Tibial nerve (tissue), 4 donors: ENCODE results near the gene SCIN.
"Not testable (repeated sequence)": the region's sequence is repeated elsewhere in the genome, so short reads cannot be mapped to it uniquely, and the experiment has no call there.

Experiments used
- EP300 ChIP-seq, 2 donors: sonication (generic); formaldehyde crosslinking; IDR thresholded peaks; one replicate each; pipeline ENCODE4 v1.6.1; 2017; ENCODE audit warnings: antibody characterized with exemption in 2 of 2, mild to moderate bottlenecking in 1 of 2
- POLR2A ChIP-seq, 2 donors: fragments of 450-650 bp; IDR thresholded peaks; one replicate each; pipeline ENCODE4 v1.6.1; 2017; ENCODE audit warnings: antibody characterized with exemption in 2 of 2, mild to moderate bottlenecking in 2 of 2, moderate library complexity in 2 of 2
- TF ChIP-seq, protein P1 (sequence below), 5 experiments: fragments of 200-600 bp in 3 of 5; fragments of 450-650 bp in 2 of 5; sonication (generic) in 3 of 5; IDR thresholded peaks; one replicate each; pipeline ENCODE4 v1.5.1; 2016 to 2019; ENCODE audit warnings: antibody characterized with exemption in 5 of 5, mild to moderate bottlenecking in 3 of 5, moderate library complexity in 2 of 5

DNA sequence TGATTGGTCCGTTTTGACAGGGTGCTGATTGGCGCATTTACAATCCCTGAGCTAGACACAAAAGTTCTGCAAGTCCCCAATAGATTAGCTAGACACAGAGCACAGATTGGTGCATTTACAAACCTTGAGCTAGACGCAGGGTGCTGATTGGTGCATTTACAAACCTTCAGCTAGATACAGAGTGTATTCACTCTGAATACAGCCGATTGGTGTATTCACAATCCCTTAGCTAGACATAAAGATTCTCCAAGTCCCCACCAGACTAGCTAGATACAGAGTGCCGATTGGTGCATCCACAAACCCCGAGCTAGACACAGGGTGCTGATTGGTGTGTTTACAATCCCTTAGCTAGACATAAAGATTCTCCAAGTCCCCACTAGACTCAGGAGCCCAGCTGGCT, 14.8 kb upstream of the SCIN start:
- TF ChIP-seq POLR2A, EP300 (IDR thresholded peaks at IDR 0.05): not testable (repeated sequence)
- TF ChIP-seq, protein P1, sequence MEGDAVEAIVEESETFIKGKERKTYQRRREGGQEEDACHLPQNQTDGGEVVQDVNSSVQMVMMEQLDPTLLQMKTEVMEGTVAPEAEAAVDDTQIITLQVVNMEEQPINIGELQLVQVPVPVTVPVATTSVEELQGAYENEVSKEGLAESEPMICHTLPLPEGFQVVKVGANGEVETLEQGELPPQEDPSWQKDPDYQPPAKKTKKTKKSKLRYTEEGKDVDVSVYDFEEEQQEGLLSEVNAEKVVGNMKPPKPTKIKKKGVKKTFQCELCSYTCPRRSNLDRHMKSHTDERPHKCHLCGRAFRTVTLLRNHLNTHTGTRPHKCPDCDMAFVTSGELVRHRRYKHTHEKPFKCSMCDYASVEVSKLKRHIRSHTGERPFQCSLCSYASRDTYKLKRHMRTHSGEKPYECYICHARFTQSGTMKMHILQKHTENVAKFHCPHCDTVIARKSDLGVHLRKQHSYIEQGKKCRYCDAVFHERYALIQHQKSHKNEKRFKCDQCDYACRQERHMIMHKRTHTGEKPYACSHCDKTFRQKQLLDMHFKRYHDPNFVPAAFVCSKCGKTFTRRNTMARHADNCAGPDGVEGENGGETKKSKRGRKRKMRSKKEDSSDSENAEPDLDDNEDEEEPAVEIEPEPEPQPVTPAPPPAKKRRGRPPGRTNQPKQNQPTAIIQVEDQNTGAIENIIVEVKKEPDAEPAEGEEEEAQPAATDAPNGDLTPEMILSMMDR (IDR thresholded peaks at IDR 0.05), result not testable (repeated sequence)
